HG03045 (cell line): ENCODE data around the gene GTPBP4.

ENCODE experiments used
- ATAC-seq: cut with Tn5 transposase; IDR thresholded peaks from one replicate; pipeline ENCODE4 v1.9.1; 2021; ENCODE audit warnings: mild to moderate bottlenecking, moderate library complexity; ENCODE audit not compliant: unreplicated experiment

Gene GTPBP4

DNA sequence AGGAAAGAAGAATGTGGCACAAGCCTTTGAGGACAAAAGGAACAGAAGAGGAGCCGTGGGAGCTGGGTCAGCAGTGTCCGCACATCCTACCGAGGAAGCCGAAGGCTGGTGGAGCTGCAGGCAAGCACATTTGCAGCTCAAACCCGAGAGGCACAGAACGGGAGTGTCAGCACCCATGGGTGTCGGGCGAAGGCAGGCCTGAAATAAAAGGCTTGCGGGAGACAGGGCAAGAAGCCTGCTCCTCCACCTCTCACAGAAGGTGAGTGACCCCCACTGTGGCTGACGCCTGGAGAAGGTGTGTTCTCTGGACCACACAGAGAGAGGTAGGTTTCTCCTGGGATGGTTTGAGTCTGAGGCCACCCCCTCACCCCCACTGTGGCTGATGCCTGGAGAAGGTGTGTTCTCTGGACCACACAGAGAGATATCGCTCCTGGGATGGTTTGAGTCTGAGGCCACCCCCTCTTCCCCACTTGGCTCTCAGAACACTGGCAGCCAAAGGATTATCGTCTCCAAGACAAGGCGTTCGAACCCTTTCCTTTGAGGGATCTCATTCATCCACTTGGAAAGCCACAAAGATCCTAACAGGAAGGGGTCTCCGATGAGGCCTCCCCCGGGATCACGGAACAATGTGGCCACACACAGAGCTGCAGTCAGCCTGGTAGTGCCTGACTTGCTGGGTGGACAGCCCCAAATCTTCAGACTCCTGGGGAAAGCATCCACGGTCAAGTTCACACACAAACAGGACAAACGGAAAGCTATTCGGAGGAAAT is 21.6 kb upstream of the GTPBP4 start:
- ATAC-seq: no peak

DNA sequence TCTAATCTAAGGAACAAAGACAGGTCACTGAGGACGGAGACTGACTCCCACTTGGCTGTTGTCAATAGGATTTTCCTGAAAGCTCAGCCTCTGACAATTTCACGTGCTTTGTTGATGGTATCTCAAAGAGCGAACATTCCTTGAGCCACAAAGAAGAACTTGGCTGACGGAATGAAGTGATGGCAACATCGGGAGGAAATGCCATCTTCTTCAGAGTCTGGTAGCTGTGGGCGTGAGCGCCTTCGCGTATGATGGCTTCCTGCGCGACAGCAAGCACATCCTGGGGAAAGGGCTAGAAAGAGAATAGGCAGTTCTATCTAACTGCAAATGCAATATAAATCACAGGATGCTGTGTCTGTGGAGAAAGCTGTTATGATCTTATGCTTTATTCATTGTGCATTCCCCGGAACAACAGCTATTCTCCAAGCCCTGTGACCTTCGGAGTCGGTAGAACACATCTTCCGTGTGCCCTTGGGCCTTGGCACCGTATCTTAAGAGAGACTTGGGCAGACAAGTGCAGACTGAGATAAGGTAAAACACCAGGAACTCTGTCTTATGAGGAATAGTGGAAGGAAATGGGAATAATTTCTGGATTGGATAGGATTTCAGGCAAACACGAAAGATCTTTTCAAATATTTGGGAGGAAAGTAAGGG is 19.6 kb upstream of the GTPBP4 start:
- no peak for ATAC-seq

DNA sequence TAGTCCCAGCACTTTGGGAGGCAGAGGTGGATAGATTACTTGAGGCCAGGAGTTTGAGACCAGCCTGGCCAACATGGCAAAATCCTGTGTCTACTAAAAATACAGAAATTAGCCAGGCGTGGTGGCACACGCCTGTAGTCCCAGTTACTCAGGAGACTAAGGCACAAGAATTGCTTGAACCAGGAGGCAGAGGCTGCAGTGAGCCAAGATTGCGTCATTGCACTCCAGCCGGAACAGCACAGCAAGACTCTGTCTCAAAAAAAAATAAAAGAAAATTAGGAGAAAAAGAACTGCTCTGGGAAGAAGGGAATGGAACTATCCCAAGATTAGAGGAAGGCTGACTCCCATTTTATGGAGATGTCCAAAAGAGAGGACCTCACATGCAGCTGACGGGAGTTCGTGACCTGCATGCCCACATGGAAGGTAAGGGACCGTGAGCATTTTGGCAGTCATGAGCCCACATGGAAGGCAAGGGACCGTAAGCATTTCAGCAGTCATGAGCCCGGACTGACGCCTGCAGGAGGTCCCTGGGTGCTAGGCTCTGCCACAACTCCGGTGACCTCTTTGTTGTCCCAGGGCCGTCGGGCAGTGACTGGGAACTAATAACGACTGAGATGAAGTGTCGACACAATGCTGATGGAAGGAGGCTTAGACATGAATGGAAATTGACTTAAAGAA is 18.6 kb upstream of the GTPBP4 start:
- no peak for ATAC-seq

DNA sequence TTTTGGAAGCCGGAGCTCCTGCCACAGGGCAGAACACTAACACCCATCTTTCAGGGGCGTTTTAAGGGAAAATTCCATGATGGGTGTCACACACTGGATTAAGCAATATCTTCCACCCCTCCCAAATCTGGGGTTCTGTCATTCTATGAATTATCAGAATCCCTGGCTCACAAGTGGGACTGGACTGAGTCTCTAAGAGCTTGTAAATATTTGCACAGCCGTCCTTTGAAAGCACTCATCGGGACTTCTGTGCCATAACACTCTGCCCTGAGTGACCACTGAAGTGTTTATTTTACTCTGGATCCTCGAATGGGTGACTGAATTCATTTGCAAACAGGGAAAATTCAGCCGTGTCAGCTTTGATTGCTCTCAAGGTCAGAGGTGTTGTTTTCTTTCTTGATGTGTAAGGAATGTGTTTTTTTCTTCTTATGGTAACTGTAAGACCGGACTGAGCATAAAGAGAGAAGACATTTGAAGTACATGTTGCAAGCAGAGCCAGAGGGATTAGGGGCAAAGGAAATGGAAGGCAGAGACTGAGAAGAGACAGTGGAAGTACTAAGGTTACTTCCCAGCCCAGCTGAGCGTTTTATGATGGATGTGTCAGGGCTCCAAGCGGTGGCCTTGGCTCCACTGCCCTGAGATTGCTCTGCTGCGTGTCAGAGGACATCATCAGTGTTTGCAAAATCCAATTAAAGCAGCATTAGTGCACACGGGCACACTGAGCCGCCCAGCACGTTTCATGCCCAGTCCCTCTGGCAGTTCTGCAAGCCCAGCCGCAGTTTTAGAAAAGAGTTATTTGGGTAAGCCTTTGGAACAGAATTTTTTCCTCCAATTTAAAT is 17.7 kb upstream of the GTPBP4 start:
- no peak for ATAC-seq

DNA sequence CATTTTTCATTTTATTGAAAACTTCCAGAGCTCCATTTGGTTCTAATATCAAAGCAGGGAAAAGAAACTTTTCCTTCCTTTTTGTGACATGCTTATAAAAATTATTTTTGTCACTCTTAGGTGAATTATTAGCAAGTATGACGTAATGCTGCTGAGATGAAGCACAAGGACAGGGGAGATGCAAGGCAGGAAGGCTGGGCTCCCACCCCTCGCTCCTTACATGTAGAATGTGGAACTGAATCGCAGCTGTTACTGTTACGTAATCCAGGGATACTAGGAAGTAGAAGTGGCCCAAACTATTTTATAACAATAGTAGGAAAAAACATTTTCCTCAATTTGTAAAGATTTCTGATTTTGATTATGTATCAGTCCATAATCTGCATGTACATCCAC is 17.1 kb upstream of the GTPBP4 start:
- no peak for ATAC-seq

DNA sequence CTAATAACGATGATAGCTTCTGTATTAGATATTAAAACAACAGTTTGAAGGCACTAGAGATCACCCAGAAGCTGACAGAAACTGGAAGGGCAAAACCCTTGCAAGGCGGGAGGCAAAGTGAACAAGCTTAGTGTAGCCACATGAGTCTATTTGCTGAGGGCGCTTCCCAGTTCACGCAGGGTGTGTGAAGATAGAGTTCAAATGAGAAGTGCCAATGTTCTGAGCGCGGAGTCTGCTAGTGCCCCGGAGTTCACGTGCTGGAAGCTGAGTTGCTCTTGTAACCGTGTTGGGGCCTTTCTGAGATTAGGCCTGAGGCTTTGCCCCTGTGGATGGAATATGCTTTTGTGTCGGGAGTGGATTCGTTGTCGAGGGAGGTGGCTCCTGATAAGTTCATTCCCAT is 16.6 kb upstream of the GTPBP4 start:
- ATAC-seq: no peak

DNA sequence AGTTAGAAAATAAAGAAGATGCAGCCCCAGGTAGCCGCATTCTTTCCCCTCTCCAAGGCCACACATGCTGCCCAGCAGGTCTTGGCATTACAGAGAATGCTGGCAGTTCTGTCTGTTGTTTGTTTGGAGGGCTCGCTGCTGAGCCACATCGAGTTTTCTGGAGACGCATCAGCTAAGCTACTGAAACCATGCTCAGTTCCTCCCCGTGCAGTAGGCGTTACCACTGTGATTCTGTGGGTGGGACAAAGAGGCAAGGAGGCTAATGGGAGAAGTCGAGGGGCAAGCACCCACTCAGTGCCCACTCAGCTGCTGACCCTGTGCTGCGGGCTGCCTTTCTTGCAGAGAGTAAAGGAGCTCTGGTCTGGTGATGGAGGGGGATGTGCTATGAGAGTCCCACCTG is 15.5 kb upstream of the GTPBP4 start:
- ATAC-seq: no peak

DNA sequence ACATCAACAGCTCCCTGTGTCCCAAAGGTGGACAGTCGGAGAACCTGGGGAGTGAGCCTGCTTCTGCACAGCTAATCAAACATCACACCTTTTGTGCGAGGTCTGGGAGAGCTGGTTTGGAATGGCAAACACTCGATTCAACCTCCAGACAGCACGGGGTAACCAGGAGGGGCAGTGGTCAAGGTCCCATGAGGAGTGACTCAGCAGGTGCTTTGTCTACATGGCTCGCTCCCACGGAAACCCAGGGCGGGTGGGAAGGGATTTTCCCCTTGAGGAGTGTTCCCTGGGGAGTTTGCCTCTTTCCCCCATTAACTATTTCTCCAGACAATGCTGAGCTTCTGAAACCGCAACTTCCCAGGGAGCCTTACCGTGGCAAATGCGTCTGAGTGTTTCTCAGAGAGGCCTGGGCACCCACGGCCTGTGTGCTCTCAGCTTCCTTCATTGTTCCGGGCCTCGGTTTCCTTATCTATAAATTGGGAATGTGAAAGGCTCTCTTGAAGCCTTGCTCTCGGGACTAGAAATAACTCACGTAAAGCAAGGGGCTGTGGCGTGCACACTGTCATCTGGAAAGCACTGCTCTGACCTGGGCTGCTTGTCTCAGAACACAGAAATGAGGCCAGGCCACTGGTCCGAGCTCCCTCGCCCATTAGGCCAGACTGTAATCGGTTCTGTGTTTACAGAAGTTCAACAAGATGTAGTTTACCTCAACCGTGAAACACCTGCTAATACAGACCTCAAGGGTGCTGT is 14.0 kb upstream of the GTPBP4 start:
- no peak for ATAC-seq

DNA sequence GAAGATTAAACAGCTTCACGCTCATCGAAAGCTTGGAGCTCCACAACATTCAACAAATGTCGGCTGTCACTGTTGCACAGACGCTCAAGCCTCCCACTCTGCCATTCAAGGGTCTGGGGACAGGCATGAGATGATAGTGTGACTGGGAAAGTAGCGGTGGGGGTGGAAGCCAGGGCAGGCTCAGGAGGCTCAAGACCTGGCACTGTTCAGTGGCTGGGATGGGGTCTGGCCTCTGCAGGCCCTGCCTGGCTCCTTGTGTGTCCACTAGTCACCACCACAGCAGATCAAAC is 13.5 kb upstream of the GTPBP4 start:
- no peak for ATAC-seq

DNA sequence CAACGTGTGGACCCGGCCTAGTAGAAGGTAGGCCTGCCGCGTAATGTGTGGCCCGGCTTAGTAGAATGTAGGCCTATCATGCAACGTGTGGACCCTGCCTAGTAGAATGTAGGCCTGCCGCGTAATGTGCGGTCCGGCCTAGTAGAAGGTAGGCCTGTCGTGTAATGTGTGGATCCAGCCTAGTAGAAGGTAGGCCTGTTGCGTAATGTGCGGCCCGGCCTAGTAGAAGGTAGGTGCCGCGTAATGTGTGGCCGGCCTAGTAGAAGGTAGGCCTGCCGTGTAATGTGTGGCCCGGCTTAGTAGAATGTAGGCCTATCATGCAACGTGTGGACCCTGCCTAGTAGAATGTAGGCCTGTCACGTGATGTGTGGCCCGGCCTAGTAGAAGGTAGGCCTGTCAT is 11.9 kb upstream of the GTPBP4 start:
- no peak for ATAC-seq

DNA sequence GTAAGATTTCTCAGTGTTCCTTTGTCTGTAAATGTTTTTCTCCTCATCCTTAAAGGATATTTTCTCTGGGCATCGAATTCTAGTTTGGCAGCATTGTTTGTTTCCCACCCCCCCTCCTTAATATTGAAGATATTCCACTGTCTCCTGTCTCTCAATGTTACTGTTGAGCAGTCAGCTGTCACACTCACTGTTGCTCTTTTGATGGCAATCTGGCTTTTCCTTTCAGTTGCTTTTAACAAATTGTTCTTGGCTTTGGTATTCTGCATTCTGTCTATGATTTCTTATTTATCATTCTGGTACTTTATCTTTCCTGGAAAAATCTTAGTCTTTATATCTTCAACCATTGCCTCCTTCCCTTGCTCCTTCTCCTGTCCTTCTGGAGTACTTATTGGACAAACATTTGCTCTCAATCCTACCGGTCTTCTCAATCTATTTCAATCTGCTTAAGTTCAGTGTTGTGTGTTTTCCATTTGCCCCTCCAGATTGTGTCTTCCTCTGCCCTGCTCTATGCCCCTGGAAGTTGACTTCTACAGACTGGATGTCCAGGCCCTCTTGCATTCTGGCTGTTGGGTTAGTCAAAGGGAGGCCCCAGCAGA is 9.3 kb upstream of the GTPBP4 start:
- ATAC-seq: no peak

DNA sequence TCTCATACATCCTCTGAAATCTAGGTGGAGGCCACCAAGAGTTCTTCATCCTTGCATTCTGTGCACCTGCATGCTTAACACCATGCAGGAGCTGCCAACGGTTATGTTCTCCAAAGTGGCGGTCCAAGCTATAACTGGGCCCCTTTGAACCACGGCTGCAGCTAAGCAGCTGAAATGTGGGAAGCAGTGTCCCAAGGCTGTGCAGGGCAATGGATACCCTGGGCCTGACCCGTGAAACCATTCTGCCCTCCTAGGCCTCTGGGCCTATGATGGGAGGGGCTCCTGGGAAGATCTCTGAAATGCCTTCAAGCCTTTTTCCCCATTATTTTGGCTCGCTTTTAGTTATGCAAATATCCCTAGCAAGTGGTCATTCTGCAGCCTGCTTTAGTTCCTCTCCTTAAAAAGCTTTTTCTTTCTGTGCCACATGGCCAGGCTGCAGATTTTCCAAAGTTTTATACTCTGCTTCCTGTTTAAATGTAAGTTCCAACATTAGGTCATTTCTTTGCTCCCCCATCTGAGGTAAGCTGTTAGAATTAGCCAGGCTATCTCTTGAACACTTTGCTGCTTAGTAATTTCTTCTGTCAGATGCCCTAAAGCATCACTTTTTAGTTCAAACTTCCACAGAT is 7.7 kb upstream of the GTPBP4 start:
- ATAC-seq: no peak

DNA sequence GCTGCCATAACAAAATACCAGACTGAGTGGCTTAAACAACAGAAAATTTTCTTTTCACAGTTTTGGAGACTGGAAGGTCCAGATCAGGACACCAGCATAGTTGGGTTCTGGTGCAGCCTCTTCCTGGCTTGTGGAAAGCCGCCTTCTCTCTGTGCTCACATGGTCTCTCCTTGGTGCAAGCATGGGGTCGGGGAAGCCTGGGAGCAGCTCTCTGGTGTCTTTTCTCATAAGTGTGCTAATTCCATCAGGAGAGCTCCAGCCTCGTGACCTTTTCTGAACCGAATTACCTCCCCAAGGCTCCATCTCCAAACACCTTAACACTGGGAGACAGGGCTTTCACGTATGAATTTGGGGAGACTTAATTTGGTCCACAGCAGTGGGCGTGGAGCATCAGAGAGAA is 4.8 kb upstream of the GTPBP4 start:
- ATAC-seq: no peak

DNA sequence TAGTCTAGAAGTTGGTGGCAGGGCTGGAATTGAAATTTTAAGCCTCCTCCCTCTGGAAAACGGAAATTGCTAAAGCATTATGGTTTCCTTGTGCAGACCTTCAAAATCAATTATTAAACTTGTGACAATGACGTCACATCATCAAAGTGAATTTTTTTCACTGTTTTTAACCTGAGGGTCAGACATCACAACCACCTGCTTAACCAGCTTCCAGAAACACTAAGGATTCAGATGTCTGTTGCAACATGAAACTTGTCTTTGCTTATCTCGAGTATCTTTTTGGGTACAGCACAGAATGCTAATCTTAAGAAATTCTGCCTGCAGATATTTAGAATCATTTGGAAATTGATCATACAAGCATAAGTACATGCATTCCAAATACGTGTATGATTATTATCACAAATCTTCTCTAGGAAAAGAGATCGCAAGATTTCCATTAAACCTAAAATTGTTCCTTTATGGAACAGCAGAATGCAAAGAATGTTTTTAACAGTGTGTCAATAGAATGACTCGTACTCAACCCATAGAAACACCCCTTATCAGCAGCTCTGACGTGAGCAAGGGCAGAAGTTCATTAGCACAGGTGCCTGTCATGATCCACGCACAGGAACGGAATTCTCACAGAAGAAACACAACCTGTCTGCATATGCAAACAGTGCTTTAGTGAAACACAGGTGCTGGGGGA is 4.1 kb upstream of the GTPBP4 start:
- no peak for ATAC-seq

DNA sequence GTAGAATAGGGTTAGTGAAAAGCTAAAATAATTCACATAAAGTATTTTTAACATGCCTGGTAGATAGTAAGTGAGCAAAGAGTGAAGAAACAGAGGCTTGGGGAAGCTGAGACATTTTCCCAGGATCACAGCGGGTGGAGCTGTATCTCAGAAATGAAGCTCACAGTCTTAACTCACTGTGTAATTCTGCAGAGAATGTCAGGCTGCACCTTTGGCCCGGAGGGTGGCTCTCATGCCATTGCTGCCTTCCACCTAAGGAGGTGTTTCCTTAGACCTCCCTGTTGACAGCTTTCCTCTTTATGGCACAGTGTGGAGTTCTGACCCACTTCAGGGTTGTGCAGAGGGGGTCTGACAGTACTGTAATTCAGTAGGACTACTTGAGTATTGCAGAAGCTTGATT is 2.9 kb upstream of the GTPBP4 start:
- no peak for ATAC-seq

DNA sequence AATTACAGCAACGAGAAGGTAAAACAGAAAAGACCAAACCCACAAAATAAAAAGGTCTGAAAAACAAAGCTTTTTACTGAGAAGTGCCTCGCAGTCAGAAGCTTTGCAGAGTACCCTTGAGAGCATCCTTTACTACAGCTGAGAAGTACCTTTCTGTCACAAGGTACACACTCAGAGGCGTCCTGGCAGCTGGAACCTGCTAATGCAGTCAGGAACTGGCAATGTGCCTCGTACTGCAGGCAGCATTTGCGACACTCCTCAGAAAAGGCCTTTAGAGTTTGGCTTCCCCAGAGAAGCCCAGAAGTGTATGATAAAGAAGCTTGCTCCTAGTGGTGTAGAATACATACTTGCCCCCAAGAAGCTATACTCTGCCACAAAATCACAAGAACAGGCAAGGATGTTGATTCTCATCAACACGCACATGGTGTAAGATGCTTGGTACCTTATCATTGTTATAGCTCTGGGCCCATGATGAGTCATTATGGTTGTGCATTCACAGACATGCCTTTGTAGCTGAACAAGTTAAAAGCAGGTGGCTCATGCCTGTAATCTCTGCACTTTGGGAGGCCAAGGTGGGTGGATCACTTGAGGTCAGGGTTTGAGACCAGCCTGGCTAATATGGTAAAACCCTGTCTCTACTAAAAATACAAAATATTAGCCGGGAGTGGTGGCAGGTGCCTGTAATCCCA is 2.0 kb upstream of the GTPBP4 start:
- ATAC-seq: no peak

DNA sequence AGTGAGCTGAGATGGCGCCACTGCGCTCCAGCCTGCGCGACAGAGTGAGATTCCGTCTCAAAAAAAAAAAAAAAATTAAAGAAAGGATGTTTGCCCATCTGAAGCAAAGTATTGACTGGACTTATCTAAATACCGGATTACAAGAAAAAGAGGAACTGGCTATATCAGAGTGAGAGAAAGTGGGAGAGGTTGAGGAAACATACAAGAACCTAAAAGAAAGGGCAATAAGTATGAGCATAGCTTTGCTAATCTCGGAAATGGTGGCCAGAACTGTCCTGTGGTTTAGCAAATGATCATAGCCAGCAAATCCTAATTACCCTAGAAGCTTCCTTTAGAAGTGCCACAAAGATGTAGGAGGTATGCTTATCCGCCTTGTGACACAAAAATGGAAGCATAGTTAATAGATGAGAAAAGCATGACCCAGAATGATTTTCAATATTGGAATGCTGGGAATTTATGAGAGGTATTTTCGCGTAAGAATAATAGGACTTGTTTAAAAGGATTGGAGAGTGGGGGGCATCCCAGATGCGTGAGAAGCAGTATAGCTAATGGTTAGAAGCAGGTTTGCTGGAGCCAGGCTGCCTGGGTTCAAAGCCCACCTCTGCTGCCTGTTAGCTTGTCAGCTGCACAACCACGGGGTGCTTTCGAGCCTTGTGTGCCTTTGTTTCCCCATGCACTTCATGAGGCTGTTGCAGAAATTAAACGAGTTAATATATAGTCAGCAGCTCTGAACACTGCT is 1.2 kb upstream of the GTPBP4 start:
- ATAC-seq: no peak

DNA sequence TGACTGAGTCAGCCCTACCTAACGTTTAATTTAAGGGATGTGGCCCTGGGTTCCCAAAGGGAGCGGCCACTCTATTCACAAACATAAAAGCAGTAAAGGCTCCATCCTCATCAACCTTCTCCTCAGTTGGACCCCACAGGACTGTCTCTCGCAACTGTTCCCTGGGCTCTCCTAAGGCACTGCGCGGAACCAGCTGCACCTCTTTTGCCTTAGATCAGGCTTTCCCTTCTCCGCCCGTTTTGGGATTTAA is 689 bp upstream of the GTPBP4 start:
- ATAC-seq: no peak
